Measurements from ENCODE around the gene STKLD1.
"Not testable (repeated sequence)": the region's sequence is repeated elsewhere in the genome, so short reads cannot be mapped to it uniquely, and the experiment has no call there.

Gene STKLD1

DNA sequence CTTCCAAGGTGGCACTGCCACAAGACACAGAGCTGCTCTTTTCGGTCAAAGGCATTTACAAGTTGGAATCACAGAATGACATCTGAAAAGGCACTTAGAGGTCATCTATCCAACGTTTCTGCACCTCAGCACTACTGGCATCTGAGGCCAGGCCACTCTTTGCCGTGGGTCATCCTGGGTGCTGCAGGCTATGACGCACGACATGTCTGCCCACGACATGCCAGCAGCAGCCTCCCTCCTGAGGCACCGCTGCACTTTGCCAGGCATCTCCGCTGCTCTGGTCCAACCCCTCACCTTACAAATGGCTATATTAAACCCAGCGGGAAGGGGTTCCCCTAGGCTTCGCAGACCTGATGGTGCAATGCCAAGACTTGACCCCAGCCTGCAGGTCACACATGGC, 8.4 kb upstream of the STKLD1 start:
- Histone ChIP-seq H3K9me3 (ENCODE audit: control insufficient read depth in 1 of 2, low read length in 2 of 2) (no peaks in the 10 kb centered on the region), H3K4me3 (ENCODE audit: low read depth in 1 of 2, low read length in 2 of 2) (no peak overlapping the region), H3K4me1 (ENCODE audit: control insufficient read depth in 1 of 2, insufficient read depth in 2 of 2, low read length in 2 of 2) (peaks cover 15 to 46% of the 10 kb centered on the region in 2 donors), H3K27me3 (ENCODE audit: low read depth, low read length) (no peaks in the 10 kb centered on the region), H3K27ac (ENCODE audit: low read length) (no peak overlapping the region), H3K36me3 (ENCODE audit: control insufficient read depth in 1 of 2, insufficient read depth in 2 of 2, low read length in 2 of 2) (peaks cover 47 to 52% of the 10 kb centered on the region in 2 donors)

DNA sequence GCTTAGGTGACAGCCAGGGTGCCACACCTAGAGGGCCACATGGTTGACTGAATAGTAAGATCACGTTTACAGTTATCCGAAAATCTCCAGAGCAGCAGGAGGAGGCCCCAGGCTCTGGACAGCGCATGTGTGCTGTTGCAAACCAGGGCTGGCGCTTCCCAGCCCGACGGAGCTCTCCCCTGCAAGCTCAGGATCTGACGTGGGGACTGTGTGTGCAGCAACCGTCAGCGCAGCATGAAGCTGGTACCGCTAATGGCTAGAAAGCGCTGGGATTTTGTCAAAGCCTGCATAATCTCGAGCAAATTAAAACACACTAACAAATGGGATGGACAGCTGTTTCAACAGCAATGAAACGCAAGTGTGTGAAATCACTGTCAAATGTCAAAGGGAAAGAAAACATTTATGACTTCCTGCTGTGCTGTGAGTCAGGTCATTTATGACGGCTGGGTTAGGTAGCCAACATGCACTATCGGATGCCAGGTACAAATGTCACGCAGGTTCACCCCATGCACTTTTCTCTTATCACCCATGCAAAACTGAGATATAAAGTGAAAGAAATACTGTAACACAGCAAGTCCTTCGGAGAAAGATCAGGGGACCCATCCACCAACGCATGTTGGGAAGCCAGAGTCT, 7.8 kb upstream of the STKLD1 start:
- H3K9me3 ChIP-seq (ENCODE audit: control insufficient read depth in 1 of 2, low read length in 2 of 2) = no peaks in the 10 kb centered on the region
- peaks cover 44 to 46% of the 10 kb centered on the region in 2 donors for H3K36me3 ChIP-seq (ENCODE audit: control insufficient read depth in 1 of 2, insufficient read depth in 2 of 2, low read length in 2 of 2)
- no peak overlapping the region for H3K27ac ChIP-seq (ENCODE audit: low read length)
- H3K4me1 ChIP-seq (ENCODE audit: control insufficient read depth in 1 of 2, insufficient read depth in 2 of 2, low read length in 2 of 2) = peaks cover 16 to 51% of the 10 kb centered on the region in 2 donors
- H3K4me3 ChIP-seq (ENCODE audit: low read depth in 1 of 2, low read length in 2 of 2) = peak overlapping the region in 1 of 2 donors; percentile 7
- no peaks in the 10 kb centered on the region for H3K27me3 ChIP-seq (ENCODE audit: low read depth, low read length)

DNA sequence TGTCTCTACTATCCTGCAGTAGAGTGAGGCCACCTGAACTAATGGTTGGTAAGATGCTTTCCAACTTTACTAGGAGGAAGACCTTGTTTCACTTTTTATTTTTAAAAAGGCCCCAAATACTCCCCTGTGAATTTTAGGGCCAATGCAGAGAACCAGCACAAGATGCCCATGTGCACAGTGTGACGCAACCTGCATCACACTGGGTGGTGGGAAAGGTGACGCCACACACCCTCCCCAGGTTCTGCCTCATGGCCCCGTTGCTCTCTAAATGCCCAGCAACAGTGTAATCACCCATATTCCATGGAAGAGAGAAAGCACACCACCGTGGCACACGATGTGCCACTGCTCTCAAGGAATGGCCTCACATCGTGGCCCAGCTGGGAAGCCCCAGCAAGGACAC, 6.7 kb upstream of the STKLD1 start:
- peaks cover 16 to 53% of the 10 kb centered on the region in 2 donors for H3K4me1 ChIP-seq (ENCODE audit: control insufficient read depth in 1 of 2, insufficient read depth in 2 of 2, low read length in 2 of 2)

DNA sequence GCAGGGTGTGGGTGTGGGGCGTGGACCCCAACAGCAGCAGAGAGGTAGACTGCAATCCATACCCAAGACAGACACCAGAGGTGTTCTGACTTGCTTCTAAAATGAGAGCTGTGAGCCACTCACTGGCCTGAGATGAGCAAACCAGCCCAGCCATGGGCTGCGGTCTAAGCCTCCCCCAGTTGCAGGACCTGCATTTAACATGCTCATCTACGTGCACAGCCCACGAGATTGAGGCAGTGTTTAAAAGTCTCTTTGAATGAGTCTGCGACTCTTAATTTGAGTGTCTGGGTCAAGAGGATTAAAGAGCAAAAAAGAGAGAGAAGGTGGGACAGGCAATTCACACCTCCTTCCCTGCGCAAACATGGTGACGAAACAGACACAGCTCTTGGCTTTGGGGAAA, 6.2 kb upstream of the STKLD1 start:
- H3K36me3 ChIP-seq (ENCODE audit: control insufficient read depth in 1 of 2, insufficient read depth in 2 of 2, low read length in 2 of 2) = peaks cover 31 to 36% of the 10 kb centered on the region in 2 donors
- no peaks in the 10 kb centered on the region for H3K9me3 ChIP-seq (ENCODE audit: control insufficient read depth in 1 of 2, low read length in 2 of 2)
- no peak overlapping the region for H3K27ac ChIP-seq (ENCODE audit: low read length)
- H3K4me1 ChIP-seq (ENCODE audit: control insufficient read depth in 1 of 2, insufficient read depth in 2 of 2, low read length in 2 of 2) = peaks cover 16 to 53% of the 10 kb centered on the region in 2 donors
- H3K27me3 ChIP-seq (ENCODE audit: low read depth, low read length) = no peaks in the 10 kb centered on the region
- H3K4me3 ChIP-seq (ENCODE audit: low read depth in 1 of 2, low read length in 2 of 2) = no peak overlapping the region

More for the DNA sequence above, 6.7 kb upstream of the STKLD1 start:
- no peaks in the 10 kb centered on the region for H3K9me3 ChIP-seq (ENCODE audit: control insufficient read depth in 1 of 2, low read length in 2 of 2)
- H3K27ac ChIP-seq (ENCODE audit: low read length) = peak overlapping the region; percentile 33
- H3K4me3 ChIP-seq (ENCODE audit: low read depth in 1 of 2, low read length in 2 of 2) = no peak overlapping the region
- H3K36me3 ChIP-seq (ENCODE audit: control insufficient read depth in 1 of 2, insufficient read depth in 2 of 2, low read length in 2 of 2) = peaks cover 36 to 41% of the 10 kb centered on the region in 2 donors
- no peaks in the 10 kb centered on the region for H3K27me3 ChIP-seq (ENCODE audit: low read depth, low read length)

DNA sequence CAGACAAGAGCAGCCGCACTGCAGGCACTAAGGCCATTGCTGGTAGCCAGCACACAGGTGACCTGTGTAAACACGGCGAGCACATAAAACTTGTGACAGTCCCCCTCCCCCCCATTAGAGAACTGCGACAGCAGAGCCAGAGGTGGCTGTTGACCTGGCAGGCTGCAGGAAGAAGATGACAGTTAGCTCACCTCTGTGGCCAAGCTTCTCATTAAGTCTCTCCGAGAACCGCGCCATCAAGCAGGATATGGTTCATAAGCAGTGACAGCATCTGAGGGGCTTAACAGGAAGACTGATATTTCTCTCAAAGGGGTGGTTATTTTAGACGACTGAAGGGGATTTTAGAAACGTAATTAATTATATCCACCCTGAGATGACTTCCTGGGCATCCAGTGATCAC, 5.5 kb upstream of the STKLD1 start:
- Histone ChIP-seq H3K9me3 (ENCODE audit: control insufficient read depth in 1 of 2, low read length in 2 of 2) (no peaks in the 10 kb centered on the region), H3K36me3 (ENCODE audit: control insufficient read depth in 1 of 2, insufficient read depth in 2 of 2, low read length in 2 of 2) (peaks cover 29% of the 10 kb centered on the region in 2 donors), H3K27me3 (ENCODE audit: low read depth, low read length) (no peaks in the 10 kb centered on the region), H3K27ac (ENCODE audit: low read length) (no peak overlapping the region), H3K4me3 (ENCODE audit: low read depth in 1 of 2, low read length in 2 of 2) (no peak overlapping the region), H3K4me1 (ENCODE audit: control insufficient read depth in 1 of 2, insufficient read depth in 2 of 2, low read length in 2 of 2) (peaks cover 16 to 53% of the 10 kb centered on the region in 2 donors)

DNA sequence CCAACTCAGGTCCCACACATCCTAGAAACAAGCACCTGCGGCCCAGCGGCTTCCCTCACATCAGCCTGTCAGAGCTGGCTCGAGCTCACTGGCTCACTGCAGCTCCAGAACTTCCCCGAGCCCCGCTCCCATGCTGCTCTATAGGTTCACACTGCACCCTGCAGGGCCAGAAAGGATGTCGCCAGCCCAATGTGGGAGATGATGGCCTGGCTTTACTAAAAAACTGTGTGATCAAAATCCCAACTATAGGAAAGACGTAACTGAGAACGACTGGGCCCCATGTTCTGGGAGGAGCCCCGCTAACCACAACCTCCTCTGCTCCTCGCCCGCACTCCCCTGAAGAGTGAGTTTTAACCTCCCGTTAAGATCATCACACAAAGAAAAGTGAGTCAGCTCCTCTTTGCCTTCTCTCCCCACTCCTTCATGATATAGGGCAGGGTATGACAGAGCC, 4.9 kb upstream of the STKLD1 start:
- Histone ChIP-seq H3K36me3 (ENCODE audit: control insufficient read depth in 1 of 2, insufficient read depth in 2 of 2, low read length in 2 of 2) (peaks cover 23 to 24% of the 10 kb centered on the region in 2 donors), H3K27me3 (ENCODE audit: low read depth, low read length) (no peaks in the 10 kb centered on the region), H3K4me1 (ENCODE audit: control insufficient read depth in 1 of 2, insufficient read depth in 2 of 2, low read length in 2 of 2) (peaks cover 16 to 53% of the 10 kb centered on the region in 2 donors), H3K9me3 (ENCODE audit: control insufficient read depth in 1 of 2, low read length in 2 of 2) (no peaks in the 10 kb centered on the region), H3K27ac (ENCODE audit: low read length) (no peak overlapping the region), H3K4me3 (ENCODE audit: low read depth in 1 of 2, low read length in 2 of 2) (no peak overlapping the region)

DNA sequence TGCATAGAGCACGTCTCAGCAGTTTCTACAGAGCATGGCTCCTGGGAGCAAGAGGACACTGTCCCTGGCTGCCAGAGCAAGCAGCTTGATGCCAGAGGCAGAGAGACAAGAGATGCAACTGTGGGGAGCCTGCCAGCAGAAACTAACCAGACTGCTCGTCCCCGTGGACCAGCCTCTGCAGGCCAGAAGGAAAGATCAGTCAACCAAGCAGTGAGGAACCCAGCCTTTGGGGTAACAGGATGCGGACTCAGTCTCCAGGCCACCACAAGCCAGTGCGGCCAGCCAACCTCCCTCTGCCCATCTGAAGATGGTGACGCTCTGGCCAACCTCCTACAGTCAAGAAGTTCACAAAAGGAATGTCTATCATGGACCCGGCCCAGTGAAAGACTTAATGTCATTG, 4.0 kb upstream of the STKLD1 start:
- H3K27ac ChIP-seq (ENCODE audit: low read length) = no peak overlapping the region
- no peaks in the 10 kb centered on the region for H3K27me3 ChIP-seq (ENCODE audit: low read depth, low read length)
- no peaks in the 10 kb centered on the region for H3K9me3 ChIP-seq (ENCODE audit: control insufficient read depth in 1 of 2, low read length in 2 of 2)
- peaks cover 15 to 16% of the 10 kb centered on the region in 2 donors for H3K36me3 ChIP-seq (ENCODE audit: control insufficient read depth in 1 of 2, insufficient read depth in 2 of 2, low read length in 2 of 2)
- H3K4me3 ChIP-seq (ENCODE audit: low read depth in 1 of 2, low read length in 2 of 2) = no peak overlapping the region
- H3K4me1 ChIP-seq (ENCODE audit: control insufficient read depth in 1 of 2, insufficient read depth in 2 of 2, low read length in 2 of 2) = peaks cover 16 to 58% of the 10 kb centered on the region in 2 donors

DNA sequence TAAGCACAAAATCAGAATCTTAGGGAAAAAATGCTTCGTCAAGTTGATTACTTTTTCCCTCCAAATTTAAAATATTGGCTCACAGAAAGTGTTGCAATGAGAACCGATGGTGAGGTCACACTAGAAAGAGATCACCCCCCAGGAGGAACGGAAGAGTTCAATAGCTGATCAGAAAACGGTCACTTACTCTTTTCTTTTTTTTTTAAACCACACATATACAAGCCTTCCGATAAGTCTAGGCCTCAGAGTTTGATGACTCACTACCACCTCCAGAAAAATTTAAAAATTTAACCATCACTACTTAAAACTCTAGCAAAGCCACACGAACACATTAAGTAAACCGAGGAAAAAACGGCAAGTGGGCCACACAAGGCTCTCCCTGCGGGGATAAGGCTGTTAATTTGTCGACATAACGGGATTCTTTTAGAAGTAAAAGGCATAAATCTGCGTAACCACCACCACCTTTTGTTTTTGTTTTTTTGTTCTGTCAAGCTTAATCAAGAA, 1.5 kb upstream of the STKLD1 start:
- Histone ChIP-seq H3K4me1 (ENCODE audit: control insufficient read depth in 1 of 2, insufficient read depth in 2 of 2, low read length in 2 of 2) (peaks cover 13 to 39% of the 10 kb centered on the region in 2 donors), H3K9me3 (ENCODE audit: control insufficient read depth in 1 of 2, low read length in 2 of 2) (no peaks in the 10 kb centered on the region), H3K27ac (ENCODE audit: low read length) (peak overlapping the region; percentile 82), H3K27me3 (ENCODE audit: low read depth, low read length) (no peaks in the 10 kb centered on the region), H3K4me3 (ENCODE audit: low read depth in 1 of 2, low read length in 2 of 2) (peak overlapping the region; percentile 91 to 94), H3K36me3 (ENCODE audit: control insufficient read depth in 1 of 2, insufficient read depth in 2 of 2, low read length in 2 of 2) (peaks cover 10 to 12% of the 10 kb centered on the region in 2 donors)

DNA sequence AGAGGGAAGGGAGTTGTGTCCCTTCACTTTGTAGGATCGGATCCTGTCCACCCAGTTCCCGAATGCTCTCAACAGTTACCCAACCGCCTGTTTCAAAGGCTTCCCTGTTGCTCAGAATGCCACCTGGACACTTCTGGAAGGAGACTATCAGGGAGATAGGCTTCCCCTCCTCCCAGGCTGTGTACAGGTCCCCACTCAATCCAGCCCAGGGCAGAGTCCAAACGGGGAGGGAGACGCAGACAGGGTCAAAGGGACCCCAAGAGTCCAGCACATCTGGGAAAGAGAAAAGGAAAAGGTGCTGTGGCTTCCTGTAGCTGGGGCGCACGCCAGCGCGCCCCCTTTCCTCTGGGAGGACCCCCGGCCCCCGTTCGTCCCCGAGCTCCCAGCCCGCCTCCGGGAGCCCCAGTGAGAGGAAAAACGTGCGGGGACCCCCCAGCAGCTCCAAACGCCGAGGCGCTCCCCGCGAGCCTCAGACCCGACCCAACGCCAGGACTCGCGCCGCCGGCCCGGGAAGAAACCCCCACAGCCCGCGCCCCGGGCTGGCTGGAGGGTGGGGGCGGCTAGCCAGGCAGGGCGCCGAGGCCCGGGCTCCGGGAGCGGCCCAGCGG, 946 bp upstream of the STKLD1 start:
- Histone ChIP-seq H3K27me3 (ENCODE audit: low read depth, low read length) (no peaks in the 10 kb centered on the region), H3K9me3 (ENCODE audit: control insufficient read depth in 1 of 2, low read length in 2 of 2) (no peaks in the 10 kb centered on the region), H3K4me1 (ENCODE audit: control insufficient read depth in 1 of 2, insufficient read depth in 2 of 2, low read length in 2 of 2) (peaks cover 9 to 34% of the 10 kb centered on the region in 2 donors), H3K4me3 (ENCODE audit: low read depth in 1 of 2, low read length in 2 of 2) (peak overlapping the region; percentile 91 to 94), H3K36me3 (ENCODE audit: control insufficient read depth in 1 of 2, insufficient read depth in 2 of 2, low read length in 2 of 2) (peaks cover 5 to 12% of the 10 kb centered on the region in 2 donors), H3K27ac (ENCODE audit: low read length) (peak overlapping the region; percentile 82)

DNA sequence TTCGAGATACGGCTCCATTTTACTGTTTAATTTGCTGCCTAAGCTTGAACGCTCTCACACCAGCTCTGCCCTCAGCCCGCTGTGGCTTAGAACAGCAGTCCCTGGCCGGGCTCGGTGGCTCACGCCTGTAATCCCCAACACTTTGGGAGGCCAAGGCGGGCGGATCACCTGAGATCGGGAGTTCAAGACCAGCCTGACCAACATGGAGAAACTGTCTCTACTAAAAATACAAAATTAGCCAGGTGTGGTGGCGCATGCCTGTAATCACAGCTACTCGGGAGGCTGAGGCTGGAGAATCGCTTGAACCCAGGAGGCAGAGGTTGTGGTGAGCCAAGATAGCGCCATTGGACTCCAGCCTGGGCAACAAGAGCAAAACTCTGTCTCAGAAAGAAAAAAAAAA, 1.1 kb downstream of the STKLD1 start:
- not testable (repeated sequence) for H3K27ac ChIP-seq (ENCODE audit: low read length); H3K9me3 ChIP-seq (ENCODE audit: control insufficient read depth in 1 of 2, low read length in 2 of 2); H3K4me3 ChIP-seq (ENCODE audit: low read depth in 1 of 2, low read length in 2 of 2); H3K27me3 ChIP-seq (ENCODE audit: low read depth, low read length)
- Histone ChIP-seq H3K4me1 (ENCODE audit: control insufficient read depth in 1 of 2, insufficient read depth in 2 of 2, low read length in 2 of 2) (peaks cover 4 to 17% of the 10 kb centered on the region in 2 donors), H3K36me3 (ENCODE audit: control insufficient read depth in 1 of 2, insufficient read depth in 2 of 2, low read length in 2 of 2) (peaks cover 0 to 12% of the 10 kb centered on the region in 2 donors)

DNA sequence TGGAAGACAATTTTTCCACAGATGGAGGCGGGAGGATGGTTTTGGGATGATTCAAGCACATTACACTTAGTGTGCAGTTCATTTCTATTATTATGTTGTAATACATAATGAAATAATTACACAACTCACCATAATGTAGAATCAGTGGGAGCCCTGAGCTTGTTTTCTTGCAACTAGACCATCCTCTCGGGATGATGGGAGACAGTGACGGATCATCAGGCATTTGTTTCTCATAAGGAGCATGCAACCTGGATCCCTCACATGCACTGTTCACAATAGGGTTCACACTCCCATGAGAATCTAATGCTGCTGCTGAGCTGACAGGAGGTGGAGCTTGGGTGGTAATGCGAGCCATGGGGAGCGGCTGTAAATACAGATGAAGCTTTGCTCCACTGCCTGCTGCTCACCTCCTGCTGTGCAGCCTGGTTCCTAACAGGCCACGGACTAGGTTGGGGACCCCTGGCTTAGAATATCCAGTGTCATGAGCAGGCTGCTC, 1.6 kb downstream of the STKLD1 start:
- peaks cover 0 to 10% of the 10 kb centered on the region in 2 donors for H3K36me3 ChIP-seq (ENCODE audit: control insufficient read depth in 1 of 2, insufficient read depth in 2 of 2, low read length in 2 of 2)
- H3K27ac ChIP-seq (ENCODE audit: low read length) = no peak overlapping the region
- H3K9me3 ChIP-seq (ENCODE audit: control insufficient read depth in 1 of 2, low read length in 2 of 2) = no peaks in the 10 kb centered on the region
- H3K4me3 ChIP-seq (ENCODE audit: low read depth in 1 of 2, low read length in 2 of 2) = no peak overlapping the region
- H3K27me3 ChIP-seq (ENCODE audit: low read depth, low read length) = no peaks in the 10 kb centered on the region
- peaks cover under 1 to 12% of the 10 kb centered on the region in 2 donors for H3K4me1 ChIP-seq (ENCODE audit: control insufficient read depth in 1 of 2, insufficient read depth in 2 of 2, low read length in 2 of 2)
